Sigmoid colon (tissue), 7 donors: Measurements from ENCODE around the gene EPHB1. TPM values are rescaled to one million over a fixed set of nuclear protein-coding genes. Genes with fewer than 3 reads are reported as not detected.

ENCODE experiments used
- DNase-seq: peaks from one replicate; pipeline ENCODE4 v3.0.0-alpha.2; 2019
- H3K27ac ChIP-seq, 4 donors: fragments of 200-600 bp; sonication (generic); one replicate each; pipeline ENCODE4 v1.5.1; 2016 to 2019; ENCODE audit warnings: mild to moderate bottlenecking in 1 of 4
- H3K27me3 ChIP-seq, 3 donors: fragments of 200-600 bp; sonication (generic); one replicate each; pipeline ENCODE4 v1.5.1; 2019; ENCODE audit warnings: mild to moderate bottlenecking in 1 of 3
- H3K36me3 ChIP-seq, 4 donors: fragments of 200-600 bp; sonication (generic); one replicate each; pipeline ENCODE4 v1.5.1; 2016 to 2019
- H3K4me1 ChIP-seq, 4 donors: fragments of 200-600 bp; sonication (generic); one replicate each; pipeline ENCODE4 v1.5.1; 2017 to 2019
- H3K4me3 ChIP-seq, 4 donors: fragments of 200-600 bp; sonication (generic); one replicate each; pipeline ENCODE4 v1.5.1; 2017 to 2019; ENCODE audit warnings: mild to moderate bottlenecking in 2 of 4, moderate library complexity in 1 of 4
- H3K9me3 ChIP-seq, 4 donors: fragments of 200-600 bp in 3 of 4; sonication (generic) in 3 of 4; one replicate each; pipeline versions ENCODE4 v1.5.1 to v1.6.1; 2013 to 2019
- CTCF ChIP-seq, 4 experiments: fragments of 450-650 bp in 3 of 4; fragments of 200-600 bp in 1 of 4; IDR thresholded peaks; one replicate each; pipeline ENCODE4 v1.5.1; 2016 to 2019; ENCODE audit warnings: antibody characterized with exemption in 4 of 4, mild to moderate bottlenecking in 3 of 4, moderate library complexity in 2 of 4
- EP300 ChIP-seq, 4 donors: sonication (generic); formaldehyde crosslinking; IDR thresholded peaks; one replicate each; pipeline ENCODE4 v1.6.1; 2017; ENCODE audit warnings: antibody characterized with exemption in 4 of 4
- POLR2A ChIP-seq, 2 donors: fragments of 450-650 bp; IDR thresholded peaks; one replicate each; pipeline ENCODE4 v1.6.1; 2016; ENCODE audit warnings: antibody characterized with exemption in 2 of 2, mild to moderate bottlenecking in 2 of 2, moderate library complexity in 2 of 2
- POLR2AphosphoS5 ChIP-seq, 4 donors: sonication (generic); formaldehyde crosslinking; IDR thresholded peaks; one replicate each; pipeline ENCODE4 v1.6.1; 2017; ENCODE audit warnings: antibody characterized with exemption in 4 of 4
- WGBS, 2 donors: extraction: QIAGEN DNeasy Blood & Tissue Kit; methylation state at CpG; one replicate each; pipeline ENCODE4 v1.1.7; 2013; 5-methylcytosine and 5-hydroxymethylcytosine counted together
- intact Hi-C: fragments of 100-400 bp; cut with DNase I; formaldehyde crosslinking; loops from one replicate; pipeline ENCODE4 v1.15.1; 2023
- polyA plus RNA-seq, 3 donors: library from polyadenylated mRNA; stranded (reverse); fragments of 200-250 nt; gene quantifications; one replicate each; pipeline ENCODE4 v1.2.3, GENCODE V29; 2013
- total RNA-seq, 4 donors: library from RNA; depleted of rRNA; stranded (reverse); fragments of >200 nt; gene quantifications; one replicate each; pipeline ENCODE4 v1.1.0, GENCODE V29; 2016
- donor health status: healthy with polysubstance abuse.
- donor health status: Bipolar disorder and iron deficiency.
- donor health status: healthy.

EPHB1 gene
- total and polyA plus RNA-seq, 7 donors: 0.29 to 17.3 (median 3.6) TPM; not detected in 2

- TF ChIP-seq CTCF (IDR thresholded peaks at IDR 0.05) (no peak), EP300 (IDR thresholded peaks at IDR 0.05) (no peak), POLR2AphosphoS5 (IDR thresholded peaks at IDR 0.05) (no peak), POLR2A (IDR thresholded peaks at IDR 0.05) (no peak)
- intact Hi-C loops: no loop called here
- H3K9me3 ChIP-seq: no peaks in the 10 kb centered on the region
- WGBS, 2 donors: 86 to 92% methylated on average over 2 of the region's 2 CpGs
- no peak overlapping the region for H3K27ac ChIP-seq
- no peak overlapping the region for H3K4me3 ChIP-seq
- no peaks in the 10 kb centered on the region for H3K36me3 ChIP-seq
- DNase-seq: no peak
- peaks cover 0 to 6% (median under 1%) of the 10 kb centered on the region in 4 donors for H3K4me1 ChIP-seq
- H3K27me3 ChIP-seq: no peaks in the 10 kb centered on the region
Measured at GRCh38 chr3:134790065-134790464, 5.0 kb upstream of the EPHB1 start.

- peaks cover 0 to 22% (median 18%) of the 10 kb centered on the region in 4 donors for H3K4me1 ChIP-seq
- H3K36me3 ChIP-seq: no peaks in the 10 kb centered on the region
- WGBS, 2 donors: 89 to 91% methylated on average over 8 of the region's 8 CpGs
- peaks cover 0 to 17% (median 0%) of the 10 kb centered on the region in 3 donors for H3K27me3 ChIP-seq
- H3K4me3 ChIP-seq: no peak overlapping the region
- intact Hi-C loops: no loop called here
- H3K9me3 ChIP-seq: no peaks in the 10 kb centered on the region
- no peak for DNase-seq
- H3K27ac ChIP-seq: no peak overlapping the region
- no peak for TF ChIP-seq CTCF (IDR thresholded peaks at IDR 0.05)
- TF ChIP-seq POLR2AphosphoS5 (IDR thresholded peaks at IDR 0.05): no peak
- TF ChIP-seq POLR2A (IDR thresholded peaks at IDR 0.05): no peak
- TF ChIP-seq EP300 (IDR thresholded peaks at IDR 0.05): no peak
Measured at GRCh38 chr3:134791992-134792391, 3.1 kb upstream of the EPHB1 start.

- Histone ChIP-seq H3K36me3 (no peaks in the 10 kb centered on the region), H3K27me3 (peaks cover 0 to 24% (median 5%) of the 10 kb centered on the region in 3 donors), H3K4me1 (peaks cover 0 to 29% (median 24%) of the 10 kb centered on the region in 4 donors), H3K4me3 (no peak overlapping the region), H3K27ac (no peak overlapping the region), H3K9me3 (no peaks in the 10 kb centered on the region)
- 83 to 86% methylated on average over 4 of the region's 4 CpGs for WGBS, 2 donors
- TF ChIP-seq EP300 (IDR thresholded peaks at IDR 0.05) (no peak), POLR2A (IDR thresholded peaks at IDR 0.05) (no peak), POLR2AphosphoS5 (IDR thresholded peaks at IDR 0.05) (no peak), CTCF (IDR thresholded peaks at IDR 0.05) (no peak)
- intact Hi-C loops: no loop called here
- no peak for DNase-seq
Measured at GRCh38 chr3:134792700-134793099, 2.4 kb upstream of the EPHB1 start.

- no peak for DNase-seq
- H3K4me1 ChIP-seq: peaks cover 0 to 38% (median 29%) of the 10 kb centered on the region in 4 donors
- intact Hi-C loops: no loop called here
- H3K4me3 ChIP-seq: no peak overlapping the region
- no peak for TF ChIP-seq POLR2AphosphoS5 (IDR thresholded peaks at IDR 0.05)
- no peak for TF ChIP-seq EP300 (IDR thresholded peaks at IDR 0.05)
- TF ChIP-seq POLR2A (IDR thresholded peaks at IDR 0.05): no peak
- no peak for TF ChIP-seq CTCF (IDR thresholded peaks at IDR 0.05)
- no peaks in the 10 kb centered on the region for H3K36me3 ChIP-seq
- H3K27me3 ChIP-seq: peaks cover 0 to 25% (median 5%) of the 10 kb centered on the region in 3 donors
- no peaks in the 10 kb centered on the region for H3K9me3 ChIP-seq
- H3K27ac ChIP-seq: no peak overlapping the region
- WGBS, 2 donors: 79 to 88% methylated on average over 4 of the region's 4 CpGs
Measured at GRCh38 chr3:134793562-134793961, 1.5 kb upstream of the EPHB1 start.

- H3K27me3 ChIP-seq: peaks cover 0 to 25% (median 5%) of the 10 kb centered on the region in 3 donors
- peaks cover 0 to 46% (median 34%) of the 10 kb centered on the region in 4 donors for H3K4me1 ChIP-seq
- 70 to 71% methylated on average over 9 of the region's 9 CpGs for WGBS, 2 donors
- TF ChIP-seq CTCF (IDR thresholded peaks at IDR 0.05) (no peak), POLR2AphosphoS5 (IDR thresholded peaks at IDR 0.05) (no peak), POLR2A (IDR thresholded peaks at IDR 0.05) (no peak), EP300 (IDR thresholded peaks at IDR 0.05) (no peak)
- intact Hi-C loops: loop anchor here (2.0 kb wide), 2 partner anchors 708 to 1102 kb away; no protein-coding TSS in a partner anchor
- H3K27ac ChIP-seq: no peak overlapping the region
- DNase-seq: no peak
- H3K36me3 ChIP-seq: no peaks in the 10 kb centered on the region
- H3K9me3 ChIP-seq: no peaks in the 10 kb centered on the region
- no peak overlapping the region for H3K4me3 ChIP-seq
Measured at GRCh38 chr3:134794323-134794722, 737 bp upstream of the EPHB1 start.
